Sigmoid colon (tissue), 4 donors: ENCODE data around the gene CCDC126.

ENCODE experiments used
- CTCF ChIP-seq, 4 experiments: fragments of 450-650 bp in 3 of 4; fragments of 200-600 bp in 1 of 4; IDR thresholded peaks; one replicate each; pipeline ENCODE4 v1.5.1; 2016 to 2019; ENCODE audit warnings: antibody characterized with exemption in 4 of 4, mild to moderate bottlenecking in 3 of 4, moderate library complexity in 2 of 4
- POLR2AphosphoS5 ChIP-seq, 4 donors: sonication (generic); formaldehyde crosslinking; IDR thresholded peaks; one replicate each; pipeline ENCODE4 v1.6.1; 2017; ENCODE audit warnings: antibody characterized with exemption in 4 of 4

GRCh38 chr7:23662124-23662983 is 65.2 kb downstream of the CCDC126 start:
- no peak for TF ChIP-seq POLR2AphosphoS5 (IDR thresholded peaks at IDR 0.05)
- TF ChIP-seq CTCF (IDR thresholded peaks at IDR 0.05) = no peak
